Measurements from ENCODE around the gene NPAS1. TPM values are rescaled to one million over a fixed set of nuclear protein-coding genes. Genes with fewer than 3 reads are reported as not detected.
A peak's percentile ranks its signal among the peaks of the same experiment; 100 is the strongest.

The NPAS1 gene
- total and polyA plus RNA-seq, 10 donors = 0.85 to 6.3 (median 2.4) TPM

GRCh38 chr19:47068876-47069406, 49.3 kb downstream of the NPAS1 start:
- WGBS, 5 donors = 83 to 88% (median 86%) methylated on average over 14 to 18 of the region's 18 CpGs

DNA sequence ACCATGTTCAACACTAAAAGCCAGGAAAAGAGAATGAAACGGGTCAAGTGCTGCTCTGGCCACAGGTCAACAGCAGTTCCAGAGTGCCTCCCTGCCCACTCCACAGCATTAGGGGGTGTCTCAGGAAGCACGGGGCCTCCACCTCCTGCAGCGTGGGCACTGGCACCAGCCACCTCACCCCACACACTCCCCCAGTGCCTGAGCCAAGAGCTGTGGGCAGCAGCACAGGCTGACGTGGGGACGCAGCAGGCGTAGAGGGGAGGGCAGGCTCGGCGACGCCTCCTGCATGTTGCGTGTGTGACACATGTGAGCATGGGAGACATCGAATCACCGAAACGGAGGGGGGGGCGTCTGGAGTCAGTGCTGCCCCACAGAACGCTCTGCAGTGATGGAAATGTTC, 50.2 kb downstream of the NPAS1 start:
- no peak for DNase-seq
- H3K27me3 ChIP-seq (replicated peaks in 1 of 7) = no peaks in the 10 kb centered on the region
- 70 to 76% (median 73%) methylated on average over 8 to 15 of the region's 15 CpGs for WGBS, 5 donors
- TF ChIP-seq POLR2AphosphoS5 (IDR thresholded peaks at IDR 0.05) = peak; percentile 35 to 80 (median 64)
- no peak for TF ChIP-seq POLR2A (IDR thresholded peaks at IDR 0.05)
- TF ChIP-seq CTCF (IDR thresholded peaks at IDR 0.05 in 8 of 11, conservative IDR thresholded peaks at IDR 0.05 in 3 of 11) = no peak
- intact Hi-C loops (cut with DNase I; ENCODE audit: low total_unique reads) = no loop called here
- peak overlapping the region in 1 of 8 donors; percentile 8 for H3K27ac ChIP-seq
- peaks cover 5 to 46% (median 25%) of the 10 kb centered on the region in 6 donors for H3K4me1 ChIP-seq
- no peaks in the 10 kb centered on the region for H3K9me3 ChIP-seq
- H3K36me3 ChIP-seq = peaks cover 3 to 100% (median 97%) of the 10 kb centered on the region in 6 donors
- H3K4me3 ChIP-seq = no peak overlapping the region

More at GRCh38 chr19:47068876-47069406, 49.3 kb downstream of the NPAS1 start:
- TF ChIP-seq POLR2A (IDR thresholded peaks at IDR 0.05) = no peak
- no peak for TF ChIP-seq CTCF (IDR thresholded peaks at IDR 0.05 in 8 of 11, conservative IDR thresholded peaks at IDR 0.05 in 3 of 11)
- peak in 1 of 3 donors; percentile 43 for TF ChIP-seq POLR2AphosphoS5 (IDR thresholded peaks at IDR 0.05)
- H3K4me1 ChIP-seq = peaks cover 5 to 38% (median 18%) of the 10 kb centered on the region in 6 donors
- no peak overlapping the region for H3K27ac ChIP-seq
- H3K9me3 ChIP-seq = no peaks in the 10 kb centered on the region
- peaks cover 3 to 100% (median 94%) of the 10 kb centered on the region in 6 donors for H3K36me3 ChIP-seq
- DNase-seq = no peak
- intact Hi-C loops (cut with DNase I; ENCODE audit: low total_unique reads) = no loop called here
- H3K4me3 ChIP-seq = no peak overlapping the region
- H3K27me3 ChIP-seq (replicated peaks in 1 of 7) = no peaks in the 10 kb centered on the region

DNA sequence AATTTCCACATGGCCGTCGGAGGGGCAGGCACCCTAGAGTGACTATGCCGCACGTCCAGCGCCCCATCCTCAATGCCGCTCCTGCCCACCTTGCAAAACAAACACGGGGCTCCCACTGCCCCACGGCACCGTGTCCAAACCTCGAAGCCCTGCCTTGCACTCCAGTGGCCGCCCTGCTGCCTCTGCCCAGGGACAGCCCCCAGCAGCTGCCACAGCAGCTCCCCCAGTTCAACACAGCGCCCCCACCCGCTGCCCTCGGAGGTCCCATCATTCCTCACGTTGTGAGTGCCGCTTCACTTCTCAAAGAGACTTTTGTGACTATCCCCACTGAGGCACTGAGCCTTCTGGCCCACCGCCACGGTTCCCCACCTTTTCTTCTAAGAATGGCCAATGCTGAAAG, 51.1 kb downstream of the NPAS1 start:
- TF ChIP-seq POLR2A (IDR thresholded peaks at IDR 0.05) (no peak), CTCF (IDR thresholded peaks at IDR 0.05 in 8 of 11, conservative IDR thresholded peaks at IDR 0.05 in 3 of 11) (no peak), POLR2AphosphoS5 (IDR thresholded peaks at IDR 0.05) (peak in 1 of 3 donors; percentile 26)
- Histone ChIP-seq H3K9me3 (no peaks in the 10 kb centered on the region), H3K27me3 (replicated peaks in 1 of 7) (no peaks in the 10 kb centered on the region), H3K27ac (no peak overlapping the region), H3K4me1 (peaks cover 5 to 56% (median 33%) of the 10 kb centered on the region in 6 donors), H3K36me3 (peaks cover 3 to 100% (median 97%) of the 10 kb centered on the region in 6 donors), H3K4me3 (no peak overlapping the region)
- 93 to 99% (median 93%) methylated on average over 18 of the region's 18 CpGs for WGBS, 5 donors
- intact Hi-C loops (cut with DNase I; ENCODE audit: low total_unique reads) = no loop called here
- no peak for DNase-seq

GRCh38 chr19:47071731-47072130, 52.1 kb downstream of the NPAS1 start:
- intact Hi-C loops (cut with DNase I; ENCODE audit: low total_unique reads) = no loop called here
- H3K27me3 ChIP-seq (replicated peaks in 1 of 7) = no peaks in the 10 kb centered on the region
- no peak for DNase-seq
- TF ChIP-seq POLR2AphosphoS5 (IDR thresholded peaks at IDR 0.05) = peak in 1 of 3 donors; percentile 7
- TF ChIP-seq CTCF (IDR thresholded peaks at IDR 0.05 in 8 of 11, conservative IDR thresholded peaks at IDR 0.05 in 3 of 11) = no peak
- TF ChIP-seq POLR2A (IDR thresholded peaks at IDR 0.05) = no peak
- peaks cover 5 to 63% (median 34%) of the 10 kb centered on the region in 6 donors for H3K4me1 ChIP-seq
- H3K27ac ChIP-seq = no peak overlapping the region
- 93 to 100% (median 95%) methylated on average over 5 to 12 of the region's 12 CpGs for WGBS, 5 donors
- no peak overlapping the region for H3K4me3 ChIP-seq
- H3K36me3 ChIP-seq = peaks cover 3 to 100% (median 96%) of the 10 kb centered on the region in 6 donors
- H3K9me3 ChIP-seq = no peaks in the 10 kb centered on the region
